Lung (tissue), 12 donors: ENCODE results near the gene DDA1. TPM values are rescaled to one million over a fixed set of nuclear protein-coding genes. Genes with fewer than 3 reads are reported as not detected.

Experiments
- ATAC-seq: fragments of 200-7000 bp; cut with Tn5 transposase; one replicate; pipeline ENCODE4 v1.9.1; 2020; ENCODE audit warnings: moderate number of reproducible peaks; ENCODE audit not compliant: insufficient read depth, low FRiP score
- DNase-seq, 3 donors: peaks; one replicate each; pipeline ENCODE4 v3.0.0-alpha.2; 2013 to 2017
- H3K27ac ChIP-seq, 2 donors: one replicate each; pipeline ENCODE4 v1.5.1; 2013; ENCODE audit warnings: mild to moderate bottlenecking in 2 of 2, moderate library complexity in 2 of 2, control low read depth in 1 of 2, inconsistent platforms in 1 of 2, low read depth in 1 of 2, low read length in 1 of 2
- H3K27me3 ChIP-seq, 3 donors: one replicate each; pipeline ENCODE4 v1.5.1; 2013; ENCODE audit warnings: low read length in 2 of 3; ENCODE audit not compliant: control insufficient read depth in 3 of 3, insufficient read depth in 3 of 3
- H3K36me3 ChIP-seq, 4 donors: one replicate each; pipeline ENCODE4 v1.5.1; 2013; ENCODE audit warnings: low read length in 4 of 4, mild to moderate bottlenecking in 1 of 4, moderate library complexity in 1 of 4; ENCODE audit not compliant: control insufficient read depth in 4 of 4, insufficient read depth in 4 of 4
- H3K4me1 ChIP-seq, 5 donors: one replicate each; pipeline ENCODE4 v1.5.1; 2013; ENCODE audit warnings: low read length in 5 of 5, mild to moderate bottlenecking in 2 of 5, moderate library complexity in 1 of 5; ENCODE audit not compliant: control insufficient read depth in 5 of 5, insufficient read depth in 5 of 5
- H3K4me3 ChIP-seq: one replicate; pipeline ENCODE4 v1.5.1; 2013; ENCODE audit warnings: mild to moderate bottlenecking, control low read depth, moderate library complexity
- H3K9ac ChIP-seq, 2 donors: one replicate each; pipeline ENCODE4 v1.5.1; 2013; ENCODE audit warnings: low read length in 2 of 2, control low read depth in 1 of 2; ENCODE audit not compliant: insufficient read depth in 1 of 2
- H3K9me3 ChIP-seq, 4 donors: one replicate each; pipeline ENCODE4 v1.5.1; 2013; ENCODE audit warnings: low read length in 3 of 4, mild to moderate bottlenecking in 1 of 4, moderate library complexity in 1 of 4; ENCODE audit not compliant: control insufficient read depth in 4 of 4, insufficient read depth in 3 of 4
- CTCF ChIP-seq: IDR thresholded peaks from 2 replicates; pipeline ENCODE4 v1.5.1; 2012; ENCODE audit warnings: mild to moderate bottlenecking; ENCODE audit errors: control extremely low read depth, extremely low read depth
- WGBS, 2 donors: extraction: QIAGEN DNeasy Blood & Tissue Kit; methylation state at CpG; one replicate each; pipeline ENCODE4 v1.1.7; 2013; 5-methylcytosine and 5-hydroxymethylcytosine counted together
- polyA plus RNA-seq, 2 donors: library from polyadenylated mRNA; stranded (reverse); fragments of 200-250 nt; gene quantifications; one replicate each; pipeline ENCODE4 v1.2.1, GENCODE V29; 2013
- total RNA-seq, 2 donors: library from RNA; depleted of rRNA in 1 of 2; stranded (reverse); fragments of >200 nt in 1 of 2; gene quantifications; one replicate each; pipeline ENCODE4 v1.2.1, GENCODE V29; 2014 to 2021
- donor health status: control.
- donor health status: control.
- donor health status: Bipolar disorder and iron deficiency.
- donor health status: healthy.
- donor health status: DM: yes; HTN: yes; CAD: no.

Gene DDA1
- total and polyA plus RNA-seq, 4 donors = 16.1 to 66.5 (median 50.5) TPM

DNA sequence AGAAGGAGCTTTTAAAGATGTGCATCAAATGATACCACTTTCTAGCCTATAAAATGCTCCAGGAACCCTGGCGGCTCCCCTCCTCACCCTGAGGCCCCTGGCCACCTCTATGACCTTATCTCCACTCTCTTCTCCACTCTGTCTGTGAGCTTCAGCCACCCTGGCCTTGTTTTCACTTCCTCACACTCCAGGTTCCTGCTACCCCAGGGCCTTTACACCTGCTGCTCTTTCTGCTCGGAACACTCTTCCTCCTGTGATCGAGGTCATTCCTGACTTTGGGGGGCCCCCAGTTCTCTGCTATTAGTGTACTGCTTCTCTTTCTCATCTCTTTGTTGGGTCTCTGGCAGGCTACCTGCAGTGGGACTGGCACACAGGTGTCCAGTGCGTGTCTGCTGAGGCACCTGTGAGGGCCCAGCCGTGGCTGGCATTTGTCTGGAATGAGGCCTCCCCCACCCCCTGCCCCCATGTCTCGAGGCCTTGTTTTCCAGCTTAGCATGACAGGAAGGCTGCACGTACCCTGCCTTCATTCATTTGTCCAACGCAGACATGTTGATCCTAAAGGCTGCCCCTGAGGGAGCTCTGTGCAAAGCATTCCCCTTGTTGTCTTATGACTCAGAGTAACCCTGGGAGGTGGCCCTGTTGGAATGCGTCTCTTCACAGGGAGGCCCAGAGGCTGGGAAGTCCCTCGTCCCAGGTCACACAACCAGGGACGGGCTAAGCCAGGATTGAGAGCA, 2.3 kb downstream of the DDA1 start:
- no peak overlapping the region for H3K9ac ChIP-seq
- DNase-seq = no peak
- peak overlapping the region in 1 of 2 donors; percentile 17 for H3K27ac ChIP-seq

DNA sequence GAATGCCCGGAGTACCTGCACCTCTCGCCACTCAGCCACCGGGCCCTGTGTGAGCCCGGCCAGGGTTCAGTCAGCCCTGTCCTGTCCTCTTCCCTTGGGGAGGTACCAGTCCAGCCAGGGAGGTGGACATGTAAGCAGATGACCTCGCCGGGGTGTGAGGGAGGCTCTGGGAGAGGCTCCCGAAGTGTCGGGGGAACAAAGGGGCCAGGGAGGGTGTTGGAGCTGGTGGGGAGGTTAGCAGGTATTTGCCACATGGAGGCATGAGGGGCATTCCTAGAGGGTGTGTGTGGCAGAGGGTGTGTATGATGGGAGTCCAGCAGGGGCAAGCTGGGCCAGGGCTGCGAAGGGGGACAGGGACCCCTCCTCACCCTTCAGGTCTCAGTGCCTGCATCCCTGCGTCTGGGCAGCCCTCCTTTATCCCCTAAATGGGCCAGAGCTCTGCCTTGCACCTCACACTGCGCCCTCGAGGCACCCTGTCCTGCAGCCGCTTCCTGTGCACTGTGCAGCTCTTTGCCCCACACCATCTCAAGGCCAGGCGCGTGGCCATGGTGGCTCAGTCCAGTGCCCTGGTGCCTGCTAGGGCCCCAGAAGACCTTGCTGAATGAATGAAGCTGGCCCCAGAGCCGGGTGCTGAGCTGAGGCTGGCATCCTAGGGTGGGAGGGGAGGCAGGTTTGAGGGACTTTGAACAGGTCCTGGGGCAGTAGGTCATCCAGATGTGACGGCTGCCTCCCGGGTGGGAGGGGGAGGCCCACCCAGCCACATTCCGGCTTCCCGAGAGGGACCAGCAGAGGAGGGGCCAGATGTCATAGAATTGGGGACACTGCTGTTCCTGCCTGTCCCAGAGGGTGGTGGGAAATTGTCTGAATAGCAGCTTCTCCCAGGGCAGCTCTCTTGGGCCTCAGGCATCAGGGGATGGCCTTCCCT, 3.1 kb downstream of the DDA1 start:
- peak overlapping the region in 1 of 2 donors; percentile 6 for H3K27ac ChIP-seq
- peaks cover 11 to 31% (median 12%) of the 10 kb centered on the region in 4 donors for H3K36me3 ChIP-seq
- no peak overlapping the region for H3K4me3 ChIP-seq
- no peak for TF ChIP-seq CTCF
- DNase-seq (no peak), ATAC-seq (no peak)
- H3K9me3 ChIP-seq = no peaks in the 10 kb centered on the region
- WGBS, 2 donors = 79 to 94% methylated on average over 20 of the region's 20 CpGs
- H3K4me1 ChIP-seq = peaks cover 0 to 8% (median 6%) of the 10 kb centered on the region in 5 donors
- no peak overlapping the region for H3K9ac ChIP-seq
- no peaks in the 10 kb centered on the region for H3K27me3 ChIP-seq

More for the DNA sequence above, 2.3 kb downstream of the DDA1 start:
- no peak for TF ChIP-seq CTCF
- peaks cover 0 to 10% (median 6%) of the 10 kb centered on the region in 5 donors for H3K4me1 ChIP-seq
- H3K36me3 ChIP-seq = peaks cover 11 to 31% (median 12%) of the 10 kb centered on the region in 4 donors
- H3K9me3 ChIP-seq = no peaks in the 10 kb centered on the region
- H3K27me3 ChIP-seq = no peaks in the 10 kb centered on the region
- ATAC-seq = no peak
- no peak overlapping the region for H3K4me3 ChIP-seq
- 72 to 80% methylated on average over 11 of the region's 11 CpGs for WGBS, 2 donors

DNA sequence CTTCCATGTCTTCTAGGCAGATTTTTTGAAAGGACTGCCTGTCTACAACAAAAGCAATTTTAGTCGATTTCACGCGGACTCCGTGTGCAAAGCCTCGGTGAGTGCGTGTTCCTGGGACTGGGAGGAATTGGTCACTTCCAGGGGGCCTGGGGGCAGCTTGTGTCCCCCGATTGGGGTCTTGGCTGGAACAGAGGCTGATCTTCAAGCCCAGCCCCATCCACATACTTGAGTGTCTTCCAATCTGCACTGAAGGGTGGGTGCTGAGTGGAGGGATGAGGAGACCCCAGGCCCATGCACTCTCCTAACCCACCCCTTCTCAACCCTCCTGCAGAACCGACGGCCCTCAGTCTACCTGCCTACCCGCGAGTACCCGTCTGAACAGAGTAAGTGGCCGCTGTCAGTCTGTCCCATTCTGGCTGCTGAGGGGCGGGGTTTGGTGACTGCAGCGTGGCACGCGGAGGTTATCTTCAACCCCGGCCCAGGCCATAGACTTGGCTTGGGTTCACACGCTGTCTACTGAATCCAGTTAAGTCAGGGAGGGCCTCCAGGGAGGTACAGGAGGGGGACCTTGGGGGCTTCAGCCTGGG, 4.7 kb downstream of the DDA1 start:
- H3K9me3 ChIP-seq = no peaks in the 10 kb centered on the region
- 94 to 97% methylated on average over 19 of the region's 19 CpGs for whole genome bisulfite sequencing, 2 donors
- TF ChIP-seq CTCF = no peak
- DNase-seq = no peak
- H3K27me3 ChIP-seq = no peaks in the 10 kb centered on the region
- no peak overlapping the region for H3K9ac ChIP-seq
- no peak for ATAC-seq
- no peak overlapping the region for H3K27ac ChIP-seq
- peaks cover 11 to 37% (median 12%) of the 10 kb centered on the region in 4 donors for H3K36me3 ChIP-seq
- H3K4me1 ChIP-seq = peaks cover 0 to 8% (median 6%) of the 10 kb centered on the region in 5 donors
- no peak overlapping the region for H3K4me3 ChIP-seq
